ENCODE results near the gene SLC17A7. TPM values are rescaled to one million over a fixed set of nuclear protein-coding genes. Genes with fewer than 3 reads are reported as not detected.
A peak's percentile ranks its signal among the peaks of the same experiment; 100 is the strongest.

The SLC17A7 gene
- total and polyA plus RNA-seq, 2 of the 8 experiments (the other 6 are each of a cell fraction or from before 2014, with no cell fraction given), result 2.7 to 3.0 TPM

- no peak for TF ChIP-seq CBX5 (IDR thresholded peaks at IDR 0.05; ENCODE audit: low read depth, low read length)
- peak in 1 of 2 experiments; percentile 49; a peak in 1 of 3 replicates for TF ChIP-seq EP300 (IDR thresholded peaks at IDR 0.05; ENCODE audit: borderline replicate concordance in 1 of 2, low read depth in 2 of 2, low read length in 2 of 2)
- no peak for TF ChIP-seq HDAC2 (IDR thresholded peaks at IDR 0.05; ENCODE audit: borderline replicate concordance in 1 of 2, low read depth in 2 of 2, low read length in 2 of 2)
- no peak for TF ChIP-seq KDM5A (IDR thresholded peaks at IDR 0.05; ENCODE audit: low read length)
- no peak for TF ChIP-seq RFX5 (IDR thresholded peaks at IDR 0.05; ENCODE audit: borderline replicate concordance, low read depth, low read length)
- 0 out of 2 replicates have a peak, but pooled peaks have one; percentile 7 for TF ChIP-seq BACH1 (IDR thresholded peaks at IDR 0.05; ENCODE audit: low read length)
- TF ChIP-seq ATF2 (IDR thresholded peaks at IDR 0.05; ENCODE audit: low read length), result no peak
- no peak for TF ChIP-seq ASH2L (IDR thresholded peaks at IDR 0.05; ENCODE audit: low read length)
- TF ChIP-seq CTCF (IDR thresholded peaks at IDR 0.05; ENCODE audit: control extremely low read depth in 1 of 3, insufficient read depth in 1 of 3, low read depth in 1 of 3, low read length in 3 of 3), result peak; percentile 77 to 87 (median 82)
- TF ChIP-seq SP1 (IDR thresholded peaks at IDR 0.05; ENCODE audit: low read depth, low read length), result peak; percentile 20; the same call in 1 of the 2 replicates
- peak; percentile 16 for TF ChIP-seq KDM4A (IDR thresholded peaks at IDR 0.05; ENCODE audit: low read depth, low read length, severe bottlenecking)
- TF ChIP-seq RAD21 (IDR thresholded peaks at IDR 0.05 in 1 of 2, conservative IDR thresholded peaks at IDR 0.05 in 1 of 2; ENCODE audit: low read depth in 2 of 2, low read length in 2 of 2), result peak; percentile 44 to 63; a peak in 3 of 4 replicates
These were observed 34.9 kb upstream of the SLC17A7 start (continued) for GRCh38 chr19:49475995-49476880.
